B cell (primary cell): ENCODE data around the gene TMED10. TPM values are rescaled to one million over a fixed set of nuclear protein-coding genes. Genes with fewer than 3 reads are reported as not detected.

Experiments used
- ATAC-seq: fragments of 200-7000 bp; cut with Tn5 transposase; one replicate; pipeline ENCODE4 v1.10.0; 2021; ENCODE audit warnings: low read depth, mild to moderate bottlenecking, moderate number of reproducible peaks, moderate library complexity
- CTCF ChIA-PET: fragments of 350-600 bp; sonication (Branson Sonifier 250); formaldehyde crosslinking; loops from one replicate; lab custom pipeline; 2021; ENCODE audit warnings: antibody characterized with exemption, inconsistent platforms; lab: Charles Lee
- POLR2A ChIA-PET: fragments of 350-600 bp; sonication (Branson Sonifier 250); formaldehyde crosslinking; loops from one replicate; lab custom pipeline; 2021; ENCODE audit warnings: antibody characterized with exemption; lab: Charles Lee
- DNase-seq: peaks from one replicate; pipeline ENCODE4 v3.0.0; 2013
- H2AFZ ChIP-seq: 2 replicates; pipeline ENCODE4 v1.6.1; 2012; ENCODE audit warnings: mild to moderate bottlenecking, low read depth, low read length; ENCODE audit not compliant: insufficient read depth, poor library complexity, severe bottlenecking
- H3K27ac ChIP-seq, 2 donors: 1 replicate in 1 of 2; 2 replicates in 1 of 2; pipeline ENCODE4 v1.5.1; 2012 to 2013; ENCODE audit warnings: low read length in 2 of 2, mild to moderate bottlenecking in 2 of 2, moderate library complexity in 1 of 2
- H3K27me3 ChIP-seq, 4 experiments: fragments of 200-600 bp in 1 of 4; sonication (generic) in 1 of 4; replicated peaks in 1 of 4; 1 replicate in 2 of 4; 2 replicates in 2 of 4; pipeline versions ENCODE4 v1.6.1 to v1.7.0; 2013 to 2016; ENCODE audit warnings: low read length in 3 of 4, mild to moderate bottlenecking in 2 of 4, mixed read lengths in 1 of 4, moderate library complexity in 1 of 4; ENCODE audit not compliant: insufficient read depth in 4 of 4, control insufficient read depth in 3 of 4; ENCODE audit errors: control extremely low read depth in 1 of 4
- H3K36me3 ChIP-seq, 2 experiments: replicated peaks in 1 of 2; 1 replicate in 1 of 2; 2 replicates in 1 of 2; pipeline versions ENCODE4 v1.6.1 to v1.7.1; 2013; ENCODE audit warnings: low read length in 1 of 2; ENCODE audit not compliant: insufficient read depth in 2 of 2, control insufficient read depth in 1 of 2; ENCODE audit errors: control extremely low read depth in 1 of 2, extremely low read depth in 1 of 2
- H3K4me1 ChIP-seq, 2 donors: fragments of 200-600 bp in 1 of 2; sonication (generic) in 1 of 2; 1 replicate in 1 of 2; 2 replicates in 1 of 2; pipeline versions ENCODE4 v1.5.1 to v1.6.1; 2013 to 2017; ENCODE audit warnings: low read length in 2 of 2; ENCODE audit not compliant: control insufficient read depth in 2 of 2, insufficient read depth in 2 of 2
- H3K4me2 ChIP-seq: replicated peaks from 2 replicates; pipeline ENCODE3; 2012; ENCODE audit warnings: mild to moderate bottlenecking, low read depth, low read length; ENCODE audit not compliant: poor library complexity, severe bottlenecking
- H3K4me3 ChIP-seq, 5 experiments: fragments of 200-600 bp in 1 of 5; sonication (generic) in 1 of 5; 1 replicate in 3 of 5; 2 replicates in 2 of 5; pipeline versions ENCODE4 v1.5.1 to v1.7.0; 2011 to 2016; ENCODE audit warnings: low read length in 4 of 5, mild to moderate bottlenecking in 4 of 5, low read depth in 2 of 5, control low read depth in 1 of 5, moderate library complexity in 1 of 5; ENCODE audit not compliant: insufficient read depth in 1 of 5; ENCODE audit errors: control extremely low read depth in 1 of 5, extremely low read depth in 1 of 5
- H3K79me2 ChIP-seq: fragments of 200-600 bp; sonication (generic); one replicate; pipeline ENCODE4 v1.6.0; 2016; ENCODE audit warnings: low read length; ENCODE audit not compliant: control insufficient read depth, insufficient read depth
- H3K9ac ChIP-seq: fragments of 200-600 bp; sonication (generic); 2 replicates; pipeline ENCODE4 v1.6.1; 2017; ENCODE audit warnings: mild to moderate bottlenecking, low read length, moderate library complexity
- H3K9me3 ChIP-seq, 3 donors: one replicate each; pipeline versions ENCODE4 v1.6.1 to v1.7.1; 2013; ENCODE audit warnings: low read length in 2 of 3; ENCODE audit not compliant: control insufficient read depth in 2 of 3, insufficient read depth in 1 of 3; ENCODE audit errors: control extremely low read depth in 1 of 3
- H4K20me1 ChIP-seq: 2 replicates; pipeline ENCODE4 v1.6.0; 2012; ENCODE audit warnings: mild to moderate bottlenecking, low read length; ENCODE audit not compliant: insufficient read depth, control insufficient read depth, poor library complexity, severe bottlenecking
- H3K27ac Mint-ChIP-seq: one replicate; pipeline ENCODE4 v1.8.0; 2021; ENCODE audit warnings: mixed read lengths
- H3K27me3 Mint-ChIP-seq: one replicate; pipeline ENCODE4 v1.8.0; 2021; ENCODE audit warnings: mixed read lengths
- H3K4me1 Mint-ChIP-seq: one replicate; pipeline ENCODE4 v1.8.0; 2021; ENCODE audit warnings: mixed read lengths
- H3K4me3 Mint-ChIP-seq: one replicate; pipeline ENCODE4 v1.8.0; 2021; ENCODE audit warnings: mixed read lengths
- H3K9me3 Mint-ChIP-seq: one replicate; pipeline ENCODE4 v1.8.0; 2022; ENCODE audit warnings: mixed read lengths; ENCODE audit not compliant: insufficient read depth
- EZH2 ChIP-seq: IDR thresholded peaks from 2 replicates; pipeline ENCODE4 v1.6.1; 2012; ENCODE audit warnings: borderline replicate concordance, low read depth, mild to moderate bottlenecking, moderate library complexity, low read length; ENCODE audit not compliant: insufficient read depth, poor library complexity, severe bottlenecking
- WGBS: methylation state at CpG from one replicate; pipeline ENCODE4 v1.1.5; 2013; ENCODE audit warnings: missing lambda C conversion rate; ENCODE audit not compliant: insufficient coverage; 5-methylcytosine and 5-hydroxymethylcytosine counted together
- intact Hi-C: fragments of 100-400 bp; cut with micrococcal nuclease; formaldehyde crosslinking; loops from one replicate; pipeline ENCODE4 v1.10.0; 2022
- polyA plus RNA-seq: library from polyadenylated mRNA; depleted of rRNA; stranded (reverse); fragments of >200 nt; gene quantifications from 2 replicates; pipeline ENCODE4 v1.2.3, GENCODE V29; 2012
- total RNA-seq, 2 donors: library from RNA; stranded (reverse); fragments of 120-200 nt in 1 of 2; gene quantifications; 1 replicate in 1 of 2; 2 replicates in 1 of 2; pipeline versions ENCODE4 v1.2.3 to v1.2.4, GENCODE V29; 2013 to 2022
- TF ChIP-seq, protein P1 (sequence below): fragments of 200-600 bp; IDR thresholded peaks from one replicate; pipeline ENCODE4 v1.8.0; 2022; ENCODE audit warnings: antibody characterized with exemption, mild to moderate bottlenecking

TMED10 gene
- total and polyA plus RNA-seq, 2 donors (not counting 1 experiment from before 2014, with no cell fraction given), result 72.0 to 111 TPM

DNA sequence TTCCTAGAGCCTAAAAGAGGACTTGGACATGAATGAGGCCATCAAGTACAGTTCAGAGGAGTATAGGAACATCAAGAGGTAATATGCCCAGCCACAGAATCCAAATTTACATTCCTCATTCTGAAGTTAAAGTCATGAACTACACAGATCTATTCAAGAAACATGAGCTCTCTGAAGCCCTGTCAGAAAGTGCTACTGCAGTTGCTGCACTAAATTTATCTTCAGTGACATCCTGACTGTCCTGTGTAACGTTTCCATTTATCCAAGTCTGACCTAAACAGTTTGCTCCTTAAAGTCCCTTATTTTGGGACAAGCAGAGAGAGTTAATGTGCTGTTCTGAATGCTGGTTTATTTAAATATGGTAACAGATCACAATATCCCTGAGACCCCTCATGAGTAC is 77.7 kb downstream of the TMED10 start:
- no peaks in the 10 kb centered on the region for H3K9me3 Mint-ChIP-seq
- CTCF ChIA-PET, result interaction anchor here (0.9 to 1.5 kb wide), 2 partner anchors 10 to 193 kb away, joined by 4 to 11 read pairs; no protein-coding TSS in a partner anchor
- H3K4me3 Mint-ChIP-seq, result no peak overlapping the region

DNA sequence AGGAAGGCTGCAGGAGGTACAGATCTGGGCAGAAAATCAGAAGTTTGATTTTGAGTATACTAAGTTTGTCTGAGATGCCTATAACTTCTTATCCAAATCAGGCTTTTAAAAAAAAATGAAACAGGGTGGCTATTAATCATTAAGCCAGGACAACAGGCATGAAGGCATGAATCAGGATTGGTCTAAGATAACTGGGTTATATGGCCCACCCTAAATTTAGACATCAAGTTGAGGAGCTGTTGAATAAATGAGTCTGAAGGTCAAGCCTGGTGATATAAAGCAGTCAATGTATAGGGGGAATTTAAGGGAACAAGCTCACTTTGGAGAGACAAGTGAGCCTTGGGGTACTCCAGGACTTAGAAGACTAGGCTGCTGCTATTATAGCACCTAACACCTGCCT is 78.2 kb downstream of the TMED10 start:
- no peak overlapping the region for H3K27ac ChIP-seq
- POLR2A ChIA-PET, result no interaction called here
- H3K9ac ChIP-seq, result no peak overlapping the region
- intact Hi-C loops, result no loop called here
- Mint-ChIP-seq H3K27ac (no peak overlapping the region), H3K27me3 (no peaks in the 10 kb centered on the region), H3K4me1 (peaks cover 6% of the 10 kb centered on the region), H3K9me3 (no peaks in the 10 kb centered on the region), H3K4me3 (no peak overlapping the region)
- H3K4me3 ChIP-seq, result no peak overlapping the region
- DNase-seq (no peak), ATAC-seq (no peak)
- peaks cover 6% of the 10 kb centered on the region for H3K79me2 ChIP-seq
- TF ChIP-seq, protein P1, sequence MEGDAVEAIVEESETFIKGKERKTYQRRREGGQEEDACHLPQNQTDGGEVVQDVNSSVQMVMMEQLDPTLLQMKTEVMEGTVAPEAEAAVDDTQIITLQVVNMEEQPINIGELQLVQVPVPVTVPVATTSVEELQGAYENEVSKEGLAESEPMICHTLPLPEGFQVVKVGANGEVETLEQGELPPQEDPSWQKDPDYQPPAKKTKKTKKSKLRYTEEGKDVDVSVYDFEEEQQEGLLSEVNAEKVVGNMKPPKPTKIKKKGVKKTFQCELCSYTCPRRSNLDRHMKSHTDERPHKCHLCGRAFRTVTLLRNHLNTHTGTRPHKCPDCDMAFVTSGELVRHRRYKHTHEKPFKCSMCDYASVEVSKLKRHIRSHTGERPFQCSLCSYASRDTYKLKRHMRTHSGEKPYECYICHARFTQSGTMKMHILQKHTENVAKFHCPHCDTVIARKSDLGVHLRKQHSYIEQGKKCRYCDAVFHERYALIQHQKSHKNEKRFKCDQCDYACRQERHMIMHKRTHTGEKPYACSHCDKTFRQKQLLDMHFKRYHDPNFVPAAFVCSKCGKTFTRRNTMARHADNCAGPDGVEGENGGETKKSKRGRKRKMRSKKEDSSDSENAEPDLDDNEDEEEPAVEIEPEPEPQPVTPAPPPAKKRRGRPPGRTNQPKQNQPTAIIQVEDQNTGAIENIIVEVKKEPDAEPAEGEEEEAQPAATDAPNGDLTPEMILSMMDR, result no peak
- TF ChIP-seq EZH2, result no peak
- no peak overlapping the region for H3K4me2 ChIP-seq
- H3K27me3 ChIP-seq, result no peaks in the 10 kb centered on the region
- H3K4me1 ChIP-seq, result peaks cover 3 to 6% of the 10 kb centered on the region in 2 donors
- CTCF ChIA-PET, result interaction anchor here (0.9 to 1.6 kb wide), 3 partner anchors 10 to 237 kb away, joined by 4 to 11 read pairs (median 4); no protein-coding TSS in a partner anchor
- no peak overlapping the region for H2AFZ ChIP-seq
- no peaks in the 10 kb centered on the region for H3K9me3 ChIP-seq
- H4K20me1 ChIP-seq, result peaks cover 10% of the 10 kb centered on the region
- H3K36me3 ChIP-seq, result peaks cover 18 to 67% of the 10 kb centered on the region in 2 experiments

More for the DNA sequence above, 77.7 kb downstream of the TMED10 start:
- peaks cover 10% of the 10 kb centered on the region for H4K20me1 ChIP-seq
- H3K9me3 ChIP-seq, result no peaks in the 10 kb centered on the region
- no peak overlapping the region for H3K9ac ChIP-seq
- peaks cover 6% of the 10 kb centered on the region for H3K79me2 ChIP-seq
- H3K4me2 ChIP-seq, result no peak overlapping the region
- Mint-ChIP-seq H3K27ac (no peak overlapping the region), H3K27me3 (no peaks in the 10 kb centered on the region), H3K4me1 (peaks cover 6% of the 10 kb centered on the region)
- ATAC-seq, result no peak
- POLR2A ChIA-PET, result no interaction called here
- H3K27me3 ChIP-seq, result no peaks in the 10 kb centered on the region
- intact Hi-C loops, result no loop called here
- H3K27ac ChIP-seq, result no peak overlapping the region
- WGBS, result no CpG with 5 or more reads among the region's 1 CpG
- H3K4me1 ChIP-seq, result peaks cover 3 to 6% of the 10 kb centered on the region in 2 donors
- H3K36me3 ChIP-seq, result peaks cover 18 to 70% of the 10 kb centered on the region in 2 experiments
- H3K4me3 ChIP-seq, result no peak overlapping the region
- no peak for DNase-seq
- TF ChIP-seq, protein P1, result no peak
- no peak for TF ChIP-seq EZH2
- no peak overlapping the region for H2AFZ ChIP-seq
